ENCODE results near the gene C19orf47. TPM values are rescaled to one million over a fixed set of nuclear protein-coding genes. Genes with fewer than 3 reads are reported as not detected.

Gene C19orf47
- total RNA-seq, 4 donors from 2014 or later = 4.7 to 27.0 (median 12.8) TPM

- WGBS, 2 donors = 70 to 79% methylated on average over 38 to 41 of the region's 41 CpGs
- no peak for DNase-seq (ENCODE audit: low spot score in 2 of 2)
- Histone ChIP-seq H3K27ac (no peak overlapping the region), H3K4me1 (peaks cover 0 to 11% (median 0%) of the 10 kb centered on the region in 4 donors), H3K9me3 (no peaks in the 10 kb centered on the region), H3K27me3 (no peaks in the 10 kb centered on the region), H3K36me3 (peaks cover 0 to 34% (median 0%) of the 10 kb centered on the region in 3 donors), H3K4me3 (no peak overlapping the region)
- no peak for TF ChIP-seq CTCF (IDR thresholded peaks at IDR 0.05)
- no peak for TF ChIP-seq POLR2A (IDR thresholded peaks at IDR 0.05)
- TF ChIP-seq EP300 (IDR thresholded peaks at IDR 0.05) = no peak
These were observed 46.0 kb upstream of the C19orf47 start for GRCh38 chr19:40393894-40394815.

- TF ChIP-seq EP300 (IDR thresholded peaks at IDR 0.05) (no peak), CTCF (IDR thresholded peaks at IDR 0.05) (peak in 1 of 5 experiments; percentile 21)
- WGBS, 2 donors = 36 to 51% methylated on average over 8 to 9 of the region's 9 CpGs
- Histone ChIP-seq H3K4me3 (no peak overlapping the region), H3K27ac (no peak overlapping the region), H3K36me3 (peaks cover 0 to 34% (median 0%) of the 10 kb centered on the region in 3 donors), H3K4me1 (peaks cover 0 to under 1% (median 0%) of the 10 kb centered on the region in 4 donors), H3K9me3 (no peaks in the 10 kb centered on the region), H3K27me3 (no peaks in the 10 kb centered on the region)
- DNase-seq (ENCODE audit: low spot score in 2 of 2) = no peak
These were observed 44.8 kb upstream of the C19orf47 start for GRCh38 chr19:40392894-40393517.

DNA sequence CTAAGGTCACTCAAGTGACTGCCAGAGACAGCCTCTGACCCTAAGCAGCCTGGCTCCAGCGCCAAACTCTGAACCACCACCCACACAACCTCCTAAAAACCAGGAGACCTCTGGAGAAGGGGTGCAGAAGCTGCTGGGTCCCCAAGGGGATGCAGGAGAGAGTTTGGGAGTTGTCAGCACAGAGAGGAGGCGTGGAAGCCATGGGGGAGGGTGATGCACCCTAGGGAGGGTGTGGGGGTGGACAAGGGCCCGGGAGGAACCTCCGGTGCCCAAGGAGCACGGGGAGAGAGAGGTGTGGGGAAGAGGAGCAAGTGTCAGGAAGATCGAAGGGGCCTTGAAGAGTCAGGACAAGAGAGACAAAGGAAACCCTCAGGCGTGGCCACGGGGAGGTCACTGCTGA, 43.9 kb upstream of the C19orf47 start:
- no peak overlapping the region for H3K27ac ChIP-seq
- H3K4me1 ChIP-seq = no peaks in the 10 kb centered on the region
- no peak overlapping the region for H3K4me3 ChIP-seq
- H3K36me3 ChIP-seq = peaks cover 0 to 25% (median 0%) of the 10 kb centered on the region in 3 donors
- no peak for DNase-seq (ENCODE audit: low spot score in 2 of 2)
- TF ChIP-seq EP300 (IDR thresholded peaks at IDR 0.05) (no peak), POLR2A (IDR thresholded peaks at IDR 0.05) (no peak), CTCF (IDR thresholded peaks at IDR 0.05) (no peak)
- H3K27me3 ChIP-seq = no peaks in the 10 kb centered on the region
- no peaks in the 10 kb centered on the region for H3K9me3 ChIP-seq
- WGBS, 2 donors = 57 to 59% methylated on average over 8 of the region's 8 CpGs

DNA sequence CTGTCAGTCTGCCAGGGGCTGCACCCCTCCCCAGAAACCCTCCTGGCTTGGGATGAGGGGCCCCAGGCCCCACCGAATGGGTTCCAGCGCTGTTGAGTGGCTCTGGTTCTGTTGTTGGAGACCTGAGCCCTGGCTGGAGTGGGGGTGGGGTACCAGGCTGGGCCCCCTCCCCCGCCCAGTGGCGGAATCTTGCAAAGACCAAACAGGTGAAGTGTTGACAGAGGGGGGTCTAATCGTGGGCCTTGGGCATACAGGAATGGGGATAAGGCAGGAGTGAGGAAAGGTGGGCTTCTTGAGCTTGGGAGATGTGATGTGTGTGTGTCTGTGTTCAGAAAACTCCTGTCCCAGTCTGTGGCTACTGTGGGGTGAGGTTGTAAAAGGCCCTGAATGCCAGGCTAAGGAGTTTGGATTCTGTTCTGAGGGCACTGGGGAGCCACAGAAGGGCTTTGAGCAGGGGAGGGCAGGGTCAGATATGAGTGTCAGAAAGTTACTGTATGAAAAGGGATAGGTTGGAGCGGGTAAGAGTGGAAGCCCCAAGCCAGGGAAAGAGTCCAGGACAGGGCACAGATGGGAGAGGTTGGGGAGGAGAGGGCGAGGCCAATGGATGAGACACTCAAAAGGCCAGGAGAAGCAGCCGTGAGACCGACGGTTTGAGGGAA, 42.0 kb upstream of the C19orf47 start, which contains the start of gene HIPK4:
TSS of gene HIPK4 (minus strand) at position 98 of the 659 bp plus-strand sequence. CDS start 279 bp downstream, outside the sequence.
- no peaks in the 10 kb centered on the region for H3K27me3 ChIP-seq
- peaks cover 0 to 6% (median 0%) of the 10 kb centered on the region in 3 donors for H3K36me3 ChIP-seq
- no peak for TF ChIP-seq EP300 (IDR thresholded peaks at IDR 0.05)
- no peak for TF ChIP-seq CTCF (IDR thresholded peaks at IDR 0.05)
- no peak for TF ChIP-seq POLR2A (IDR thresholded peaks at IDR 0.05)
- 86% methylated on average over 10 of the region's 10 CpGs for WGBS, 2 donors
- H3K4me1 ChIP-seq = no peaks in the 10 kb centered on the region
- DNase-seq (ENCODE audit: low spot score in 2 of 2) = no peak
- H3K4me3 ChIP-seq = no peak within 1 kb of the TSS
- no peaks in the 10 kb centered on the region for H3K9me3 ChIP-seq
- H3K27ac ChIP-seq = no peak within 1 kb of the TSS

All from tibial nerve (tissue), 4 donors.